Right renal cortex interstitium (tissue), 3 donors: ENCODE results near the gene APH1B. TPM values are rescaled to one million over a fixed set of nuclear protein-coding genes. Genes with fewer than 3 reads are reported as not detected.
"Not testable (repeated sequence)": the region's sequence is repeated elsewhere in the genome, so short reads cannot be mapped to it uniquely, and the experiment has no call there.

ENCODE experiments used
- DNase-seq, 3 donors: peaks; one replicate each; pipeline ENCODE4 v3.0.0-alpha.2; 2013; ENCODE audit warnings: low read depth in 3 of 3, low spot score in 2 of 3
- polyA plus RNA-seq, 3 donors: library from polyadenylated mRNA; unstranded; fragments of 120-200 nt; gene quantifications; one replicate each; pipeline ENCODE4 v1.2.1, GENCODE V29; 2013; ENCODE audit not compliant: insufficient read length in 3 of 3

APH1B gene
- polyA plus RNA-seq, 3 donors: 17.1 to 18.5 (median 18.4) TPM

- DNase-seq: no peak
Measured at GRCh38 chr15:63329567-63330350, 52.4 kb downstream of the APH1B start.

GRCh38 chr15:63330926-63331325, 53.5 kb downstream of the APH1B start:
- DNase-seq: no peak

- no peak for DNase-seq
Measured at GRCh38 chr15:63331456-63331855, 54.1 kb downstream of the APH1B start.

GRCh38 chr15:63332367-63333124, 55.1 kb downstream of the APH1B start:
- DNase-seq: no peak

- no peak for DNase-seq
Measured at GRCh38 chr15:63334821-63335220, 57.4 kb downstream of the APH1B start.

GRCh38 chr15:63335543-63336240, 58.3 kb downstream of the APH1B start:
- no peak for DNase-seq

GRCh38 chr15:63337046-63337445, 59.6 kb downstream of the APH1B start:
- DNase-seq: no peak

GRCh38 chr15:63338170-63338569, 60.8 kb downstream of the APH1B start:
- no peak for DNase-seq

GRCh38 chr15:63339006-63339766, 61.8 kb downstream of the APH1B start:
- no peak for DNase-seq

- no peak for DNase-seq
Measured at GRCh38 chr15:63339836-63340235, 62.4 kb downstream of the APH1B start.

- no peak for DNase-seq
Measured at GRCh38 chr15:63340353-63340752, 62.9 kb downstream of the APH1B start.

GRCh38 chr15:63340878-63341277, 63.5 kb downstream of the APH1B start:
- no peak for DNase-seq

- no peak for DNase-seq
Measured at GRCh38 chr15:63341898-63342297, 64.5 kb downstream of the APH1B start.

GRCh38 chr15:63342996-63343562, 65.7 kb downstream of the APH1B start:
- DNase-seq: not testable (repeated sequence)

- DNase-seq: no peak
Measured at GRCh38 chr15:63344731-63345390, 67.5 kb downstream of the APH1B start.

- DNase-seq: no peak
Measured at GRCh38 chr15:63345391-63345752, 68.0 kb downstream of the APH1B start.

GRCh38 chr15:63347074-63347857, 69.9 kb downstream of the APH1B start:
- no peak for DNase-seq

GRCh38 chr15:63348392-63348791, 71.0 kb downstream of the APH1B start:
- DNase-seq: no peak

GRCh38 chr15:63349156-63349555, 71.8 kb downstream of the APH1B start:
- DNase-seq: no peak
